Measurements from ENCODE around the gene MBD3L2B. TPM values are rescaled to one million over a fixed set of nuclear protein-coding genes. Genes with fewer than 3 reads are reported as not detected.
A peak's percentile ranks its signal among the peaks of the same experiment; 100 is the strongest.

The MBD3L2B gene
- total and polyA plus RNA-seq, 9 of the 15 experiments (the other 6 are each of a cell fraction or from before 2014, with no cell fraction given), result not detected

DNA sequence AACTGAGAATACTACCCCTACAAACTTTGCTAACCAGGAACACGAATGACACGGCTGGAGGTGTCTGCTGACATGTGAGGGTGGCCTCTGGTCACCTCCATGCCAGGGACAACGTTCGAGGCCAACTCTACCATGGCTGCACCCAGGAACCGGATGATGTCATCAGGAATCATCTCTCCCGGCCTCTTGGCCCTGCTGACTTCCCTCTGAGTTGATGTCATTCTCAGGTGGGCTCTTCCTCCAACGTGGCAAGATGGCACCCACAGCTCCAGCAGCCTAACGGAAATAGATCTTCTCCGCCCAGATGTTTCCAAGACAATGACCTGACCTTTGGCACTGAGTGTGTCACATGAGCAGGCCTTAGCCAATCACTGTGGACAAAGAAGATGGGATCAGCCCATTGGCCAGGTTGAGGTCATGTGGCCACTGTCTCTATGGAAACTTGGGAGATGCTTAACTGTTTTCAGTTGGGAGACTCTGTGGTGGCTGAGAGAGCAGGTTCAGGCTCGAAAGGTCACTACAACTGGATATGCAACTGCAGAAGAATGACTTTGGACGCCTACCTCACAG, 15.0 kb downstream of the MBD3L2B start:
- Histone ChIP-seq H3K27me3 (ENCODE audit: control insufficient read depth in 2 of 2, insufficient read depth in 2 of 2, low read length in 2 of 2) (peaks cover 0 to 1% of the 10 kb centered on the region in 2 experiments; a peak in 2 of 5 replicates), H3K9me3 (replicated peaks; ENCODE audit: control insufficient read depth, insufficient read depth, low read depth, low read length) (0 out of 2 replicates have a peak, but pooled peaks cover 3% of the 10 kb centered on the region), H3K4me3 (no peak overlapping the region), H3K9me1 (ENCODE audit: control insufficient read depth, insufficient read depth, low read length) (no peaks in the 10 kb centered on the region), H3K4me1 (replicated peaks in 1 of 2; ENCODE audit: control insufficient read depth in 2 of 2, insufficient read depth in 2 of 2, low read length in 2 of 2) (no peaks in the 10 kb centered on the region), H4K20me1 (replicated peaks; ENCODE audit: control insufficient read depth, insufficient read depth, low read length) (no peaks in the 10 kb centered on the region), H3K27ac (ENCODE audit: extremely low read depth, low read depth, low read length) (no peak overlapping the region), H3K79me2 (ENCODE audit: control insufficient read depth, insufficient read depth, low read length) (no peaks in the 10 kb centered on the region), H3K9ac (ENCODE audit: insufficient read depth in 1 of 2, low read depth in 2 of 2, low read length in 2 of 2) (no peak overlapping the region), H3K36me3 (ENCODE audit: control insufficient read depth, insufficient read depth, low read length) (no peaks in the 10 kb centered on the region), H2AFZ (ENCODE audit: low read depth, low read length) (no peak overlapping the region), H3K4me2 (ENCODE audit: insufficient read depth, low read length) (no peak overlapping the region)
- ATAC-seq, result peak; percentile 64
- FAIRE-seq, result no peak
- ChIA-PET POLR2A (no interaction called here), CTCF (ENCODE audit: low intra/inter-chr PET ratio) (no interaction called here)
- 6% methylated on average over 11 of the region's 11 CpGs for WGBS (ENCODE audit: insufficient coverage, low coverage, missing lambda C conversion rate)
- intact Hi-C loops (cut with micrococcal nuclease) (no loop called here), in situ Hi-C loops (cut with MboI) (no loop called here)
- DNase-seq (ENCODE audit: extremely low read depth in 1 of 4, low spot score in 3 of 4), result peak in 3 of 4 experiments; percentile 9 to 14 (median 13)
- no TSS peak for BruUV-seq (replicated peaks)
- no peak for TF ChIP-seq JUND (IDR thresholded peaks at IDR 0.05; ENCODE audit: borderline replicate concordance, low read depth, low read length)
- 0 out of 3 replicates have a peak, but pooled peaks have one; percentile 33 for TF ChIP-seq JUND (tag; IDR thresholded peaks at IDR 0.05; ENCODE audit: borderline replicate concordance, low read depth, low read length)
- TF ChIP-seq NR2C1 (IDR thresholded peaks at IDR 0.05), result peak; percentile 77
- peak; percentile 83 for TF ChIP-seq NR2C1 (tag; IDR thresholded peaks at IDR 0.05)
- peak; percentile 4 for TF ChIP-seq NFYB (IDR thresholded peaks at IDR 0.05; ENCODE audit: extremely low read depth, insufficient read length)
- no peak for TF ChIP-seq RBBP5 (IDR thresholded peaks at IDR 0.05; ENCODE audit: borderline replicate concordance, insufficient read depth, low read length, poor library complexity, severe bottlenecking)
- TF ChIP-seq, protein P1, sequence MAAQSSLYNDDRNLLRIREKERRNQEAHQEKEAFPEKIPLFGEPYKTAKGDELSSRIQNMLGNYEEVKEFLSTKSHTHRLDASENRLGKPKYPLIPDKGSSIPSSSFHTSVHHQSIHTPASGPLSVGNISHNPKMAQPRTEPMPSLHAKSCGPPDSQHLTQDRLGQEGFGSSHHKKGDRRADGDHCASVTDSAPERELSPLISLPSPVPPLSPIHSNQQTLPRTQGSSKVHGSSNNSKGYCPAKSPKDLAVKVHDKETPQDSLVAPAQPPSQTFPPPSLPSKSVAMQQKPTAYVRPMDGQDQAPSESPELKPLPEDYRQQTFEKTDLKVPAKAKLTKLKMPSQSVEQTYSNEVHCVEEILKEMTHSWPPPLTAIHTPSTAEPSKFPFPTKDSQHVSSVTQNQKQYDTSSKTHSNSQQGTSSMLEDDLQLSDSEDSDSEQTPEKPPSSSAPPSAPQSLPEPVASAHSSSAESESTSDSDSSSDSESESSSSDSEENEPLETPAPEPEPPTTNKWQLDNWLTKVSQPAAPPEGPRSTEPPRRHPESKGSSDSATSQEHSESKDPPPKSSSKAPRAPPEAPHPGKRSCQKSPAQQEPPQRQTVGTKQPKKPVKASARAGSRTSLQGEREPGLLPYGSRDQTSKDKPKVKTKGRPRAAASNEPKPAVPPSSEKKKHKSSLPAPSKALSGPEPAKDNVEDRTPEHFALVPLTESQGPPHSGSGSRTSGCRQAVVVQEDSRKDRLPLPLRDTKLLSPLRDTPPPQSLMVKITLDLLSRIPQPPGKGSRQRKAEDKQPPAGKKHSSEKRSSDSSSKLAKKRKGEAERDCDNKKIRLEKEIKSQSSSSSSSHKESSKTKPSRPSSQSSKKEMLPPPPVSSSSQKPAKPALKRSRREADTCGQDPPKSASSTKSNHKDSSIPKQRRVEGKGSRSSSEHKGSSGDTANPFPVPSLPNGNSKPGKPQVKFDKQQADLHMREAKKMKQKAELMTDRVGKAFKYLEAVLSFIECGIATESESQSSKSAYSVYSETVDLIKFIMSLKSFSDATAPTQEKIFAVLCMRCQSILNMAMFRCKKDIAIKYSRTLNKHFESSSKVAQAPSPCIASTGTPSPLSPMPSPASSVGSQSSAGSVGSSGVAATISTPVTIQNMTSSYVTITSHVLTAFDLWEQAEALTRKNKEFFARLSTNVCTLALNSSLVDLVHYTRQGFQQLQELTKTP (IDR thresholded peaks at IDR 0.05; ENCODE audit: low read depth in 1 of 2, partially characterized antibody in 2 of 2), result no peak
- peak; percentile 85 for TF ChIP-seq RAD51 (IDR thresholded peaks at IDR 0.05; ENCODE audit: borderline replicate concordance, low read depth)
- TF ChIP-seq FOXJ2 (tag; IDR thresholded peaks at IDR 0.05), result no peak
- TF ChIP-seq, protein P2, sequence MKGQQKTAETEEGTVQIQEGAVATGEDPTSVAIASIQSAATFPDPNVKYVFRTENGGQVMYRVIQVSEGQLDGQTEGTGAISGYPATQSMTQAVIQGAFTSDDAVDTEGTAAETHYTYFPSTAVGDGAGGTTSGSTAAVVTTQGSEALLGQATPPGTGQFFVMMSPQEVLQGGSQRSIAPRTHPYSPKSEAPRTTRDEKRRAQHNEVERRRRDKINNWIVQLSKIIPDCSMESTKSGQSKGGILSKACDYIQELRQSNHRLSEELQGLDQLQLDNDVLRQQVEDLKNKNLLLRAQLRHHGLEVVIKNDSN (CRISPR knock-in tag; IDR thresholded peaks at IDR 0.05), result peak; percentile 91
- no peak for TF ChIP-seq LARP7 (IDR thresholded peaks at IDR 0.05)
- TF ChIP-seq NR2C2 (CRISPR knock-in tag; IDR thresholded peaks at IDR 0.05), result no peak
- peak; percentile 71 for TF ChIP-seq NR2C2 (tag; IDR thresholded peaks at IDR 0.05)
- TF ChIP-seq RFX1 (IDR thresholded peaks at IDR 0.05), result peak; percentile 61
- TF ChIP-seq EP300 (IDR thresholded peaks at IDR 0.05; ENCODE audit: low read length), result no peak
- TF ChIP-seq ZFPM2 (CRISPR knock-in tag; IDR thresholded peaks at IDR 0.05), result no peak
